Measurements from ENCODE around the gene NEK11.
"Not testable (repeated sequence)": the region's sequence is repeated elsewhere in the genome, so short reads cannot be mapped to it uniquely, and the experiment has no call there.

Gene NEK11

DNA sequence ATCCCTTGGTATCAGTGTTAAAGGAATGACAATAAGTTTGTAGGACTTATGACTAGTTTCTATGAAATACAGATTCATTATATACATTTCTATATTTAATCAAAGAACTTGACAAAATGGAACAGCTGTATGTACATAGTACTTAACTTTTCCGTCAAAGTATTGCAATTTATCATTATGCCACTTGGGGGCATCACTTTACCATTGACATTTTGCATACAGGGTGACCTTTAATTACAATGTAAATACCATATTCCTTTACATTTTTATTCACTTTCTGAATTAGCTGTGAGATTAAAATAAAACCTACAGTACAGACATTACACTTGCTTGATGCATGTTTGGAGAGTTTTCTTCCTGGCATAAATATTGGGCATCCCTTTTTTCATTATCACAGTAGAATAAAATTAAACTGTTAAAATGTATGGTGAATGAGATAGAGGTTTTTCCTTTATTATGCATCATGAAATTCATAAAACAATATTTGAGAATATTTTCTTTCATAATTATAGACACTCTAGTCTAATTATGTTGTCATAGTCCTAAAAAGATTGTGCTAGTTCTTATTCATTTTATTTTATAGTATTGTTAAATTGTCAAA, 6.9 kb downstream of the NEK11 start:
- H3K9ac ChIP-seq: no peak overlapping the region
- no peaks in the 10 kb centered on the region for H3K36me3 ChIP-seq
- no peaks in the 10 kb centered on the region for H3K4me1 ChIP-seq
- no peak for TF ChIP-seq Cebpa-rat (IDR thresholded peaks at IDR 0.05)
- no peak overlapping the region for H3K27ac ChIP-seq
- H4K20me1 ChIP-seq: no peaks in the 10 kb centered on the region
- H3K4me2 ChIP-seq: no peak overlapping the region
- H3K9me3 ChIP-seq (replicated peaks in 1 of 11): no peaks in the 10 kb centered on the region
- H3K4me3 ChIP-seq: no peak overlapping the region
- H3K27me3 ChIP-seq: no peaks in the 10 kb centered on the region

GRCh38 chr3:131036200-131036816, 9.6 kb downstream of the NEK11 start:
- Histone ChIP-seq H3K27me3 (no peaks in the 10 kb centered on the region), H3K4me1 (no peaks in the 10 kb centered on the region; a peak in 1 of 20 replicates), H3K36me3 (no peaks in the 10 kb centered on the region), H3K9ac (no peak overlapping the region), H3K27ac (no peak overlapping the region), H3K9me3 (replicated peaks in 1 of 11) (no peaks in the 10 kb centered on the region), H3K4me3 (no peak overlapping the region), H4K20me1 (no peaks in the 10 kb centered on the region), H3K4me2 (no peak overlapping the region)
- TF ChIP-seq Cebpa-rat (IDR thresholded peaks at IDR 0.05): no peak

GRCh38 chr3:131036986-131037385, 10.3 kb downstream of the NEK11 start:
- no peak overlapping the region for H3K9ac ChIP-seq
- H3K27me3 ChIP-seq: no peaks in the 10 kb centered on the region
- no peak overlapping the region for H3K4me2 ChIP-seq
- no peak for TF ChIP-seq Cebpa-rat (IDR thresholded peaks at IDR 0.05)
- no peaks in the 10 kb centered on the region for H4K20me1 ChIP-seq
- H3K4me3 ChIP-seq: no peak overlapping the region
- H3K36me3 ChIP-seq: no peaks in the 10 kb centered on the region
- H3K4me1 ChIP-seq: no peaks in the 10 kb centered on the region; a peak in 2 of 20 replicates
- H3K27ac ChIP-seq: no peak overlapping the region
- no peaks in the 10 kb centered on the region for H3K9me3 ChIP-seq (replicated peaks in 1 of 11)

DNA sequence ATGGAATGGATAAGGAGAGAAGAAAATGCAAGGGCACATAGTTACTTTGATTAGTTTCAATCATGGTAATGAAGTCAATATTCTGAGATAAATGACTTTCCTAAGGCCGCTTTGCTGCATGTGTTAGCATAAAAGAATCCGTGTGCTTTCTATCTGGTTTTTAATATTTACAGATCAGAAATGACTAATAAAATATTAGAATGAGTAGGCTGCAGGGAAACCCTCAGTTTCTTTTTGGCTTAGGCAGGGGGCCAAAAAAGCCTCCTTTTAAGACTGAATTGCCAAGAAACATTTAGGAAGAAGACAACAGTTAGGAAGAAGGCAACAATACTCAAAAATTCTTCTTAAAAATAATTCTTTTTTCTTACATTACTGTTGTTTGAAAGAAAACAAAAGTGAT, 11.6 kb downstream of the NEK11 start:
- Histone ChIP-seq H3K4me3 (no peak overlapping the region), H3K36me3 (no peaks in the 10 kb centered on the region), H3K9me3 (replicated peaks in 1 of 11) (no peaks in the 10 kb centered on the region), H4K20me1 (no peaks in the 10 kb centered on the region), H3K27ac (no peak overlapping the region), H3K4me2 (no peak overlapping the region), H3K9ac (no peak overlapping the region), H3K27me3 (no peaks in the 10 kb centered on the region), H3K4me1 (peaks cover 0 to 6% (median 0%) of the 10 kb centered on the region in 10 experiments; a peak in 4 of 20 replicates)
- TF ChIP-seq Cebpa-rat (IDR thresholded peaks at IDR 0.05): no peak

- not testable (repeated sequence) for H3K4me3 ChIP-seq; H3K9ac ChIP-seq; H3K36me3 ChIP-seq; H3K9me3 ChIP-seq (replicated peaks in 1 of 11); H3K27ac ChIP-seq; H3K27me3 ChIP-seq; H4K20me1 ChIP-seq
- peaks cover 0 to 10% (median 2%) of the 10 kb centered on the region in 10 experiments; a peak in 7 of 20 replicates for H3K4me1 ChIP-seq
- H3K4me2 ChIP-seq: peak overlapping the region in 3 of 11 experiments; percentile 10 to 36 (median 25); a peak in 8 of 22 replicates
These were observed 15.8 kb downstream of the NEK11 start for GRCh38 chr3:131042271-131042985.

DNA sequence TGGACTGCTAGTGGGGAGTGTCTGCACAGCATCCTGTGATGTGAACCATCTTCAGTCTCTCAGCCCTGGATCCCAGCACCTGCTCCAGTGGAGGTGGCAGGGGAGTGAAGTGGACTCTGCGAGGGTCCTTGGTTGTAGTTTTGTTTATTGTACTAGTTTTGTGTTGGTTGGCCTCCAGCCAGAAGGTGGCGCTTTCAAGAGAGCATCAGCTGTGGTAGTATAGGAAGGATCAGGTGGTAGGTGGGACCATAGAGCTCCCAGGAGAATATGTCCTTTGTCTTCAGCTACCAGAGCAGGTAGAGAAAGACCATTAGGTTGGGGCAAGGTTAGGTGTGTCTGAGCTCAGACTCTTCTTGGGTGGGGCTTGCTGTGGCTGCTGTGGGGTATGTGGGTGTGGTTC, 20.9 kb downstream of the NEK11 start:
- peak overlapping the region in 6 of 11 experiments; percentile 5 to 41 (median 26); a peak in 6 of 22 replicates for H3K4me2 ChIP-seq
- H3K9me3 ChIP-seq (replicated peaks in 1 of 11): no peaks in the 10 kb centered on the region
- H3K4me1 ChIP-seq: peaks cover 0 to 7% (median 0%) of the 10 kb centered on the region in 10 experiments; a peak in 6 of 20 replicates
- H3K36me3 ChIP-seq: no peaks in the 10 kb centered on the region
- no peaks in the 10 kb centered on the region for H4K20me1 ChIP-seq
- H3K27ac ChIP-seq: no peak overlapping the region
- no peaks in the 10 kb centered on the region for H3K27me3 ChIP-seq
- no peak overlapping the region for H3K9ac ChIP-seq
- H3K4me3 ChIP-seq: no peak overlapping the region
- TF ChIP-seq Cebpa-rat (IDR thresholded peaks at IDR 0.05): no peak

DNA sequence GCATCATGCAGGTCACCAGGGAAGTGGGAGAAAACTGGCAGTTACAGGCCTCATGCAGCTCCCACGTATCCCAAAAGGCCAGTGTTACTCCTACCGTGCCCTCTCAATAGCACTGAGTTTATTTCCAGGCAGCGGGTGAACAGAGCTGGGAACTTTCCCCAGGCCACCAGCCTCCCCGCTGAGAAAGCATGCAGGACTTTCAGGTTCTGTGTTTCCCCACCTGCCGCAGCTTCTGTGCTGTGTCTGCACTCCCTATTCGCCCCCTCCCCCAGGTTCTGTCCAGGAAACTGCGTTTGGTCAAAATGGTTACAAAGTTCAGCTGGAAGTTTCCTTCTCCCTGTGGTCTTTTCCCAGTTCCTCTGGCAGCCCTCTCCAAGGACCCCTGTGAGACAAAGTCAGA, 21.4 kb downstream of the NEK11 start:
- H3K27ac ChIP-seq: no peak overlapping the region
- H3K9ac ChIP-seq: no peak overlapping the region
- no peak overlapping the region for H3K4me2 ChIP-seq
- TF ChIP-seq Cebpa-rat (IDR thresholded peaks at IDR 0.05): no peak
- H3K27me3 ChIP-seq: no peaks in the 10 kb centered on the region
- H3K4me1 ChIP-seq: peaks cover 0 to 7% (median 0%) of the 10 kb centered on the region in 10 experiments; a peak in 5 of 20 replicates
- no peaks in the 10 kb centered on the region for H4K20me1 ChIP-seq
- no peaks in the 10 kb centered on the region for H3K9me3 ChIP-seq (replicated peaks in 1 of 11)
- no peaks in the 10 kb centered on the region for H3K36me3 ChIP-seq
- no peak overlapping the region for H3K4me3 ChIP-seq

DNA sequence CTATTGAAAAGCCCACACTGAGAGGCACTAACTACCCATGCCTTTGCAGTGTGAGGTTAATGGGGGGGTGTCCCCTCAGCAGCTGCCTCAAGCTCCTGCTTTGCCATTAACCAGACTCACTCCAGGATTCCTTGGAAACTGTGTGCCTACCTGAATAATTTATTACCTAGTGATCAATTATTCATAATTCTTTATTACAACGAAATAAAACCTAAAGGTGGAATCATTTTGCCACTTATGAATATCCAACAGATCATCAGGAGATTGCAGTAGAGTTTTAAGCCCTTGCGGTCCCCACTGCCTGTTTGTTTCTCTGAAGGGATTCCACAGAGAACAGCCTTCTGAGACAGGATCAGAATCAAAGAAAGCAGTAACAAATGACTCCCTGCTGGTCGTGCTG, 23.3 kb downstream of the NEK11 start:
- Histone ChIP-seq H3K27ac (no peak overlapping the region), H3K4me1 (peaks cover 0 to 7% (median 0%) of the 10 kb centered on the region in 10 experiments; a peak in 5 of 20 replicates), H3K4me3 (no peak overlapping the region), H3K27me3 (no peaks in the 10 kb centered on the region), H3K9me3 (replicated peaks in 1 of 11) (no peaks in the 10 kb centered on the region), H3K36me3 (no peaks in the 10 kb centered on the region), H3K9ac (no peak overlapping the region), H4K20me1 (no peaks in the 10 kb centered on the region), H3K4me2 (no peak overlapping the region)
- no peak for TF ChIP-seq Cebpa-rat (IDR thresholded peaks at IDR 0.05)

DNA sequence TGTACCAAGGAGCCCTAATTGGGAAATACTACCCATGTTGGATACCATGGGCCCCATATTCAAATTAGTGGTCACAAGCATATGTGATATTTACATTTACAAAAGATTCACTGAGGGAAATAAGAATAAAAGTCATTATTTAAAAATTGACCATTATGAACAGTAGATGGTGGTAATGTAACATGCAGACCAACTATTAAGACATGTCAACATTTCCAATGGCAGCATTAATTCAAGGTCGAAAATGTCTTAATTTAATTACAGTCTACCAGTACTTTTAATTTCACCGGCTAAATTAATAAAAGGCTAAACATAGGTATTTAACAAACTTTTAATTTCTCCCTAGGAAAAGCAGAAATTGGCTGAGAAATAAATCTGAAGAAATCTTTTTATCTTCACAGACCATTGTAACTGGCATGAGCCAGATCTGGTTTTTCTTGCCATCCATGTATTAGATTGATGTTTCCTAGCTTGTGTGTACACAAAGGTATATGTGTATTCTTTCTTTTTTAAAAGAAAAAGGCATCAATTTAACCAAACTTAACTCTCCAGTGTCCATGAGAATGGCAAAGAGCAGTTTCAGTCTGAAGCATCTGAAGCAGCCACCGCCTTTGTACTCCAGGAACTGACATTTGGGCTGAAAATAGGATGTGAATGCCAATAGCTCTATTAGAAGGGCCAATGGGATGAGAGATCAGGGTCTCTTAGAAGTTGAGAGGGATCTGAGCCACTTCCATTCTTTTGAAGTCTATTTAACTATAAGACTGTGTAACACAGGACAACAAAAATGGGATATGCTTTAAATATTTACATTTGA, 26.6 kb downstream of the NEK11 start:
- no peaks in the 10 kb centered on the region for H3K4me1 ChIP-seq
- no peak overlapping the region for H3K4me2 ChIP-seq
- H3K27ac ChIP-seq: no peak overlapping the region
- no peak overlapping the region for H3K4me3 ChIP-seq
- H3K9me3 ChIP-seq (replicated peaks in 1 of 11): peaks cover 0 to under 1% (median 0%) of the 10 kb centered on the region in 11 experiments; a peak in 1 of 22 replicates
- no peaks in the 10 kb centered on the region for H3K27me3 ChIP-seq
- no peak overlapping the region for H3K9ac ChIP-seq
- H4K20me1 ChIP-seq: no peaks in the 10 kb centered on the region
- no peaks in the 10 kb centered on the region for H3K36me3 ChIP-seq
- no peak for TF ChIP-seq Cebpa-rat (IDR thresholded peaks at IDR 0.05)

Data from BLaER1 treated with 17β-estradiol and CSF1 and Interleukin-3, amounts not matched to agents 10 nM and 100 nM (cell line).